HAP-1 (cell line): ENCODE results near the gene TUBA4B.

Source experiments
- DNase-seq, 2 experiments: peaks; one replicate each; pipeline ENCODE4 v3.0.0-alpha.2; 2016 to 2020; ENCODE audit warnings: low spot score in 2 of 2
- H3K27me3 ChIP-seq: fragments of 250-450 bp; sonication (Bioruptor Pico); 2 replicates; pipeline ENCODE4 v1.5.1; 2020; ENCODE audit warnings: low read depth, mild to moderate bottlenecking, moderate library complexity
- H3K36me3 ChIP-seq: fragments of 250-450 bp; sonication (Bioruptor Pico); replicated peaks from 2 replicates; pipeline ENCODE4 v1.5.1; 2020; ENCODE audit warnings: mild to moderate bottlenecking
- H3K4me1 ChIP-seq: fragments of 250-450 bp; sonication (Bioruptor Pico); 2 replicates; pipeline ENCODE4 v1.5.1; 2020; ENCODE audit warnings: mild to moderate bottlenecking
- H3K4me3 ChIP-seq: fragments of 250-450 bp; sonication (Bioruptor Pico); 2 replicates; pipeline ENCODE4 v1.5.1; 2020; ENCODE audit warnings: mild to moderate bottlenecking, moderate library complexity
- H3K9me3 ChIP-seq: fragments of 250-450 bp; sonication (Bioruptor Pico); 2 replicates; pipeline ENCODE4 v1.5.1; 2020; ENCODE audit warnings: mild to moderate bottlenecking, moderate library complexity
- in situ Hi-C: fragments of 300-500 bp; cut with MboI; formaldehyde crosslinking; loops from 3 replicates; pipeline ENCODE4 v1.14.3; 2020; ENCODE audit warnings: low sequenced_read_pairs, inconsistent platforms, mixed read lengths

Gene TUBA4B

DNA sequence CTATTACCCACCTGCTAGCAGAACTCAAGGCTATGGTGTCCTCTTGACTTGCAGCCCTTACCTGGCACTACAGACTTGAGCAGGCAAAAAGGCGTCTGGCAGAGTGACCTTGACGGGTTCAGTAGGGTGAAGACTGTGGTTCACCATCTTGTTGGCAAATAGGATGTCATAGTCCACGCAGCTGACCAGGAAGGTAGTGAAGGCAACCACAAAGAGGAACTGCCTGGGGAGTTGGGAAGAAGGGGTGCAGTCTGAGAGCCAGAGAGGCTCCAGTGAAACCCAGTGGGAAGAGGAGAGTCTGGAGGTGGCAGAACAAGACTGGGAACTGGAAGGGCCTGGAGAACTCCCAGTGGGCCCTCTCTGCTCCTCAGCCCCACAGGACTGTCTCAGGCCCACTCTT is 27.7 kb upstream of the TUBA4B start:
- peaks cover 9% of the 10 kb centered on the region for H3K4me1 ChIP-seq
- H3K9me3 ChIP-seq: no peaks in the 10 kb centered on the region
- in situ Hi-C loops: no loop called here
- H3K4me3 ChIP-seq: no peak overlapping the region
- DNase-seq: no peak
- H3K27me3 ChIP-seq: no peaks in the 10 kb centered on the region
- peaks cover 57% of the 10 kb centered on the region for H3K36me3 ChIP-seq

DNA sequence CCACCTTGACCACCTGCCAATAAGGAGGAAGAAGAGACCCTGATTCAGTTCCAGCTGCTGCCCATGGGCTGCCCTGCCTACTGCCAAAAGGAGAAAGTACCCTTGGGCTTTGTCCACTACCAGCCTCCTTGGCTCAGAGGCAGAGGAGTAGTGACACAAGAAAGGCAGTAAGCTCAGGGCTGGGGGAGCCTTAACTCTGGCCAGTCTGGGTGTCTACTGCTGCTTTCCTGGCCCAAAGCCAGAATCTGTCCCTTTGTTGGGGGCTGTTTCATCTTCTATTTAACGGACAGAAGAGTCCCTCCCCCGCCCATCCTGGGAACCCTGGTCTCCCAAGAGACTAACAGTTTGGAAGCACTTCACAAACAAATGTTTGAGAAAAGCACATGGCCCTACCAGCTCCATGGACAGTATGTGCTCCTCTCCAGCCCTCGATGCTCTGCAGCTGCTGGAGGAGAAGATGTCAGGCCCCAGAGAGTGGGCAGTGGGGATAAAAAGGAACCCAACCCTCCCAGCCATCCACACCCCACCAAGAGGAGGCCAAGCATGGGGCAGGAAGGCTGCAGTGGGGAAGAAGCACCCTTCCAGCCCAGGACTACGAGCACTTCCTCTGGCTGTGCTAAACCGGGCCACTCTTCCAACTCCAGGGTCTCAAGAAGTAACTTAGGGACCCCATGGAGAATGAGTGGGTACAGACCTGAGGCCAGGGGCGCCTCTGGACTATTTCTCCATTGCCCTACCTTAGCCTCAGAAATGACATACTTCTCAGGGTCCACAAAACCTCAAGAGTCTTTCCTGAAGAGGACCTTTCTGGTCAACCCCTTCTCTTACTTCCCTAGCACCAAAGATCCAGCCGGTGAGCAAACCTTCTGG is 24.8 kb upstream of the TUBA4B start:
- H3K4me3 ChIP-seq: peak overlapping the region; percentile 68
- in situ Hi-C loops: no loop called here
- no peaks in the 10 kb centered on the region for H3K9me3 ChIP-seq
- peak in 1 of 2 experiments; percentile 52 for DNase-seq
- no peaks in the 10 kb centered on the region for H3K27me3 ChIP-seq
- peaks cover 17% of the 10 kb centered on the region for H3K4me1 ChIP-seq
- H3K36me3 ChIP-seq: peaks cover 44% of the 10 kb centered on the region

DNA sequence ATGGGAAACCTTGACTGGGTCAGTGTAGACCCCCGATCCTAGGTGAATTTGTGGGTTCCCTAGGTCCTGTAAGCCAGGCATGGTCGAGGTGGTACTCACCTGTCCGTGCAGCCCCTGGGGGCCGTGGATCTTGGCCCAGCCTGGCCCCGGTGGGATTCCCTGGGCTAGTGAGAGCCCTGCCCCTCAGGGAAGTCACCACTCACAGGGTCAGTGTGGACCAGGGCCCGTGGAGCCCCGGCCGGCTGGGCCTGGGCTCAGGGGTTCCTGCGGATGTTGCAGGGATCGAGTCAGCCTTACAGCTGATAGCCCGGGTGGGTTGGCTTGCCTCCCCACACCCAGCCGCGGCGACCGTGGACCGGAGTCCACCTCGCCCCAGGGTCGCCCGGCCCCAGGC is 24.1 kb upstream of the TUBA4B start:
- Histone ChIP-seq H3K36me3 (peaks cover 44% of the 10 kb centered on the region), H3K4me1 (peaks cover 17% of the 10 kb centered on the region), H3K9me3 (no peaks in the 10 kb centered on the region), H3K4me3 (peak overlapping the region; percentile 68), H3K27me3 (no peaks in the 10 kb centered on the region)
- in situ Hi-C loops: no loop called here
- DNase-seq: no peak

DNA sequence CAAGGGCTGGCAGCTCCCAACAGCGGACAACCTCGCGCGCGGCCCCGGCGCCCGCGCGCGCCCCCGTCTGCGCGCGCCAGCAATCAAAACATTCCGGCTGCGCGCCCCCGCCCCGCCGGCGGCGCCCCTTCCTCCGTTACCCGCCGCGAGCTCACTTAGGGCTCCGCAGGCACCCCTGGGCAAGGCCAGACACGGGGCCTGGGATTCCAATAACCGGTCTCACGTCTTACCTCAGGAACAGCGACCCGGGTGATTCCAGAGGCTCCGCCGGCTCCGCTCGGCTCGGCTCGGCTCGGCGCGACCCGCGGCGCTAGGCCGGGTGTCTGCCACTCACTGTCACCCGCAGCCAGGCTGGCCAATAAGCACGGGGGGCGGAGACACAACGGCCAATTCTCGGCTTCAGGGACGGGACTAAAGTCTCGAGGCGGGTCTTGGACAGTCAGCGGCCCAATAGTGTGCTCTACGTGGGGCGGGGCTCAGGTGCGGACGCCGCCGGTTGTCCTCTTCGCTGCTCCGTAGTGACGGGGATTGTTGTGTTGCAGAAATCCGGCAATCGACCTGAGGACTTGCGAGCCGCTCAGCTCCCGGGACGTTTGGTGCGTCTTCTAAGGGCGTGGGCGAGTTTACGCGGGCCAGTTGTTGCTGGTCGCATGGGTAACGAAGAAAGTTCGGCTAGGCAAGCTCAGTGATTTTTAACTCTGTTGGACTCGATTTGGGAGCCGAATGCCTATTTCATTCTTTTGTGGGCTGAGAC is 23.6 kb upstream of the TUBA4B start, which contains the start of the genes ANKZF1 and ATG9A:
ANKZF1 (plus strand) TSS at position 502 of the 754 bp plus-strand sequence. CDS start 452 bp downstream, outside the sequence.
ATG9A (minus strand) TSS at position 332 of the 754 bp plus-strand sequence. CDS start 1,612 bp downstream, outside the sequence.
- DNase-seq: peak; percentile 98 to 99
- in situ Hi-C loops: no loop called here
- Histone ChIP-seq H3K9me3 (no peaks in the 10 kb centered on the region), H3K27me3 (no peaks in the 10 kb centered on the region), H3K36me3 (peaks cover 44% of the 10 kb centered on the region), H3K4me3 (peak within 1 kb of the TSS; percentile 68), H3K4me1 (peaks cover 17% of the 10 kb centered on the region)

DNA sequence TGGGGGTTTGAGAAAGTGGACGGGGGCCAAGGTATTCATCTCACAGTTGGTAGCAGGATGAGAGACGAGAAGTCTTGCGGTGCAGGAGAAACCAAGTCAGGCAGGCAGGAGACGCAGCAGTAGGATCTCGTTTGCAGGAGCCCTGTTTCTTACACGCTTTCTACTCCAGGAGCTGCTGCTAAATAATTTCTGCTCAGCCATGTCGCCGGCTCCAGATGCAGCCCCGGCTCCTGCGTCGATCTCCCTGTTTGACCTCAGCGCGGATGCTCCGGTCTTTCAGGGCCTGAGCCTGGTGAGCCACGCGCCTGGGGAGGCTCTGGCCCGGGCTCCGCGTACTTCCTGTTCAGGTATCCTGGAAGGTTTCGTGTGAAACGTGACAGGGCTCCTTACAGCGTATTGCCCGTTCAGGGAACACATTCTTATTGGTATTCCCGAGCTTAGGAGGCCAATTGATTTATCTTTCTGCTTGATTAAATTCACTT is 22.9 kb upstream of the TUBA4B start:
- Histone ChIP-seq H3K36me3 (peaks cover 44% of the 10 kb centered on the region), H3K4me1 (peaks cover 17% of the 10 kb centered on the region), H3K27me3 (no peaks in the 10 kb centered on the region), H3K4me3 (peak overlapping the region; percentile 68), H3K9me3 (no peaks in the 10 kb centered on the region)
- in situ Hi-C loops: no loop called here
- peak; percentile 12 to 60 for DNase-seq

DNA sequence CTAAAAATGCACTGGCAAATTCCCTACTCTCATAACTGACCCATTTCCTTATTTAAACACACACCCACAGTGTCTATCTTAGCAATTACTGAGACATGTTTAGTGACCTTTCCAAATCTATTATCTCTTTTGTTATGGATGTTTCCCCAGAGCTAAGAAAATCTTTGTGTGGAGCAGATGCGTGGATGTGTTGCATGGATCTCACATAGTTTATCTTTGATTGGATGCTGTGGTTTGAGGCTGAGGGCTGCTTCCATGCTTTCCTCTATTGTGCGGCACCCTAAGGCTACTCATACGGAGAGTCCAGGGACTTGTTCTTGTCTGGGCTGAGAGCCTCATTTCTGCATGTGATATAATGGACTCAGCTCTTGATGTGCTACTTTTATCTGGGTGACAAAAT is 18.7 kb upstream of the TUBA4B start:
- peaks cover 8% of the 10 kb centered on the region for H3K4me1 ChIP-seq
- H3K27me3 ChIP-seq: no peaks in the 10 kb centered on the region
- no peak for DNase-seq
- peaks cover 57% of the 10 kb centered on the region for H3K36me3 ChIP-seq
- H3K4me3 ChIP-seq: no peak overlapping the region
- in situ Hi-C loops: no loop called here
- H3K9me3 ChIP-seq: no peaks in the 10 kb centered on the region

DNA sequence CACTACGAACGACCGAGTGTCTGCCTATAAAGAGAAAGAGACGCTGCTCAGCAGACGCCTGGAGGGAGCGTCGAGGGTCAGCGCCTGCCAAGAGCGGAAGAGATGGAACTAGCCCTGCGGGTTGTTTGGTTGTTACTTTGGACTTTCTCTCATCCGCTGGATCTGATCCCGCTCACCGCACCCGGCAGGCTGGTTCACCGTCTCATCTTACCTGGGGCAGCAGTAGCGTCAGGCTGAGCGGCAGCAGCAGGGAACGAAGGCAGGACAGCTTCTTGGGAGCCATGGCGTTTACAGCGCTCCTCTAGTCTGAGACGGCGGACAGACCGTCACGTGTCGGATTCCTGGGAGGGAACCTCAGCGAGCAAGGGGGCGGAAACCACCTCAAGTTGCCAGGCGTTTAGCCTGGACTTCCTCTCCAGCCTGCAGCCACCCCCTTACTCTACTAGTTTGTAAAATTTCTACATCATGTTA is 9.7 kb upstream of the TUBA4B start:
- Histone ChIP-seq H3K4me3 (no peak overlapping the region), H3K27me3 (no peaks in the 10 kb centered on the region), H3K4me1 (peaks cover 5% of the 10 kb centered on the region), H3K9me3 (no peaks in the 10 kb centered on the region; the same call in none of the 2 replicates), H3K36me3 (peaks cover 17% of the 10 kb centered on the region)
- in situ Hi-C loops: no loop called here
- DNase-seq: no peak

DNA sequence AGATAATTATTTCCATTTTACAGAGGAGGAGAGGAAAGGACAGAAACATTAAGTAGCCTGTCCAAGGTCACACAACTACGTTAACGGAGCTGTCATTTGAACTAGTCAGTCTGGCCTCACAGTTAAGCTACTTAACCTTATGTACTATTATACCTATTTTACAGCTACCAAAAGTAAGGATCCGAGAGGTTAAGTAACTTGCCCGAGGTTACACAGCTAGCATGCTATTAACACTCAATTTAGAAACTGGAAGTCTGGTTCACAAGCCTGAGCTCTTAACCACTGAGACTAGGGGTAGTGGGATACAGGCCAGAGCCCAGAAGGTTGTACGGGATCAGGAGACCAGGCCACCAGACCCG is 8.3 kb upstream of the TUBA4B start:
- Histone ChIP-seq H3K4me3 (peak overlapping the region; percentile 89), H3K4me1 (peaks cover 5% of the 10 kb centered on the region)

DNA sequence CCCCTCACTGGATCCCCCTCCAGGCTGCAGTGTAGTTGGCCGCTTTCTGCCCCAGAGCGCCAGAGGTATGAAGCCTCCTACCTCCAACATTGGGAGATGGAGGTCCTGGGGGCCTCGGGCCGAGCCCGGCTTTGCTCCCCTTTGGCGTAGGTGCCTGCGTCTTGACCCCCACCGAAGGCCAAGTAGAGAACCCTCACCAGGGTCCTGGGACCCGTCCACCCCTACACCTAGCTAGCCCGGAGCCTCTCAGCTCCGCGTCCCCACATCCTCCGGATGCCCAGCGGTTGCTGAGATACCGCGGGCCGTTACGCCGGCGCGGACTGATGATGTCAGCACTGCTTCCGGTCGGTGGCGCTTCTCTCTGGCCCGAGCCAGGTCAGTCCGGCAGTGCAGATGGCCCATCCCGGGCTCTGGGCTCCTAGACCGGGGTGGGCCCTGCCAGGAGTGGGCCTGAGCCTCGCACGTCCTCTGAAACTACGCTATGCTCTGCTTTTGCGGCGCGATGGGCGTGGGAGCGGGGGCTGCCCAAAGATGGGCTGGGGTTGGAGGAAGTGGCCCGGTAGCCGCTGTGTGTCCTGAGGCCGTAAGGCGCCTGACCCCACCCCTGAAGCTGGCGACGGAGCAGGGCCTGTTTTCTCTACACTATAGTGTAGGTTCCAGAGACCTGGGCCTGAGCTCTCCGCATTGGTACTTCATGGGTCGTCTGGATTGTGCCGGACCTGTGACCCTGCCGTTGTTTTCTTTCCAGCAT is 7.7 kb upstream of the TUBA4B start, which contains the start of the genes GLB1L and STK16:
GLB1L (minus strand) TSS at position 297 of the 751 bp plus-strand sequence. CDS start 1,871 bp downstream, outside the sequence.
STK16 (plus strand) TSS at position 332 of the 751 bp plus-strand sequence. CDS start 521 bp downstream, outside the sequence.
- peaks cover 16% of the 10 kb centered on the region for H3K36me3 ChIP-seq
- H3K9me3 ChIP-seq: no peaks in the 10 kb centered on the region; the same call in none of the 2 replicates
- peak; percentile 68 to 93 for DNase-seq
- no peaks in the 10 kb centered on the region for H3K27me3 ChIP-seq
- peak within 1 kb of the TSS; percentile 89 for H3K4me3 ChIP-seq
- H3K4me1 ChIP-seq: peaks cover 5% of the 10 kb centered on the region
- in situ Hi-C loops: no loop called here

More for the DNA sequence above, 8.3 kb upstream of the TUBA4B start:
- Histone ChIP-seq H3K36me3 (peaks cover 14% of the 10 kb centered on the region), H3K27me3 (no peaks in the 10 kb centered on the region), H3K9me3 (no peaks in the 10 kb centered on the region; the same call in none of the 2 replicates)
- DNase-seq: no peak
- in situ Hi-C loops: no loop called here

DNA sequence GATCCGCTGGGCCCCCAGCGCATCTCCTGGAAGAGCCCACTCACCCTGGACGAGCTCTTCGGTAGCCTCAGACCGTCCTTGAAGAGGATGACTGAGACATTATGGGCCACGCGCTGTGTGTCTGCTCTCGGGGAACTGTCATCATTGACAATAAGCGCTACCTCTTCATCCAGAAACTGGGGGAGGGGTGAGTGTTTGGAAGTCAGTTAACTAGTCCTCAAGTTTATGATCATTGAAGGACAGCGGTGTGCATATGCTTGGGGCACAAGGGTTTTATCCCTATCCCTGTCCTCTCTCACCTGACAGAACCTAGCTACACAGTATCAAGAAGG is 7.2 kb upstream of the TUBA4B start:
- no peaks in the 10 kb centered on the region; the same call in none of the 2 replicates for H3K9me3 ChIP-seq
- DNase-seq: no peak
- H3K36me3 ChIP-seq: peaks cover 20% of the 10 kb centered on the region
- in situ Hi-C loops: no loop called here
- peak overlapping the region; percentile 89 for H3K4me3 ChIP-seq
- peaks cover 5% of the 10 kb centered on the region for H3K4me1 ChIP-seq
- no peaks in the 10 kb centered on the region for H3K27me3 ChIP-seq

DNA sequence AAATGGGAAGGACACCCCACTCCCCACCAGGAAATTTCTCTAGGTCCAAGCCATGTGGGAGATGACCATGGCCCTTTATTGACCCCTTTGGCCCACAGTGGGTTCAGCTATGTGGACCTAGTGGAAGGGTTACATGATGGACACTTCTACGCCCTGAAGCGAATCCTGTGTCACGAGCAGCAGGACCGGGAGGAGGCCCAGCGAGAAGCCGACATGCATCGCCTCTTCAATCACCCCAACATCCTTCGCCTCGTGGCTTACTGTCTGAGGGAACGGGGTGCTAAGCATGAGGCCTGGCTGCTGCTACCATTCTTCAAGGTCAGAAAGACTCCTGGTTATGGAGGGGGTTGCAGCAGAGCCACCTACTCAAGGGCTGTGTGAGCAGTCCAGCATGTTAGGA is 6.5 kb upstream of the TUBA4B start:
- in situ Hi-C loops: no loop called here

DNA sequence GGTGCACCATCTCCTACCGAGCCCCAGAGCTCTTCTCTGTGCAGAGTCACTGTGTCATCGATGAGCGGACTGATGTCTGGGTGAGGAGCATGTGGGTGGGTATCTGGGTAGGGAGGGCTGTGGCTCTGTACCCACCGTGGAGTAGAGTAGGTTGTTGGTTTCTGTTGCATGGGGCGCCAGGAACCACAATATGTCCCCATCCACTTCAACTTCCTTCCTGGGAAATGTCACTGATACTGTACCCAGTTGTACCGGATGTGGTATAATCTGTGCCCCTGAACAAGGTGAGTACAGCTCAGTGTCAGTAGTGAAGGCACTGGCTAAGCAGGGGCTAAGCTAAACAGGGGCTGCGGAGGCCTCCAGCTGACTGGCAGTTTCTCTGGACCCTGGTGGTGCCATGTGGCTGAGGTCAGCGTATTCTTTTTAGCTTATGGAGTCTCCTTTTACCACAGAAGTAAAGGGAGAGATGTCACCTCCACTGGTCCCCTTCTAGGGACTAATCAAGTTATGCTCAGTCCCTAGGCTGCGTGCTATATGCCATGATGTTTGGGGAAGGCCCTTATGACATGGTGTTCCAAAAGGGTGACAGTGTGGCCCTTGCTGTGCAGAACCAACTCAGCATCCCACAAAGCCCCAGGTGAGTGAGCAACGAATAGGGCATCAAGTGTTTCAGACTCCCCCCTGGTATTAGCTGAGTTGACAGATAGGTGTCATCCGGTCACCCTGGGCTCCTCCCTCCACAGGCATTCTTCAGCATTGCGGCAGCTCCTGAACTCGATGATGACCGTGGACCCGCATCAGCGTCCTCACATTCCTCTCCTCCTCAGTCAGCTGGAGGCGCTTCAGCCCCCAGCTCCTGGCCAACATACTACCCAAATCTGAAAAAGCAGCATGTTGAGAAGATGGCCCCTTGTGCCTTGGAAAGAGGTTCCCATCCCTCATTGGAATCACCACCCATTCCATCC is 5.1 kb upstream of the TUBA4B start:
- Histone ChIP-seq H3K36me3 (peaks cover 28% of the 10 kb centered on the region), H3K4me1 (peaks cover 14% of the 10 kb centered on the region), H3K4me3 (no peak overlapping the region), H3K9me3 (no peaks in the 10 kb centered on the region; the same call in none of the 2 replicates), H3K27me3 (no peaks in the 10 kb centered on the region)
- DNase-seq: no peak
- in situ Hi-C loops: no loop called here

More for the DNA sequence above, 6.5 kb upstream of the TUBA4B start:
- peaks cover 5% of the 10 kb centered on the region for H3K4me1 ChIP-seq
- no peak overlapping the region; the same call in 1 of the 2 replicates for H3K4me3 ChIP-seq
- H3K27me3 ChIP-seq: no peaks in the 10 kb centered on the region
- peaks cover 26% of the 10 kb centered on the region for H3K36me3 ChIP-seq
- H3K9me3 ChIP-seq: no peaks in the 10 kb centered on the region; the same call in none of the 2 replicates
- no peak for DNase-seq
